Skeletal muscle satellite cell (primary cell): Measurements from ENCODE around the gene SURF6.
"Not testable (repeated sequence)": the region's sequence is repeated elsewhere in the genome, so short reads cannot be mapped to it uniquely, and the experiment has no call there.

ENCODE experiments used
- H3K27me3 ChIP-seq: 2 replicates; pipeline ENCODE4 v1.7.0; 2013; ENCODE audit warnings: low read length; ENCODE audit not compliant: control insufficient read depth, insufficient read depth
- H3K36me3 ChIP-seq: 2 replicates; pipeline ENCODE4 v1.7.0; 2013; ENCODE audit warnings: mild to moderate bottlenecking, control low read depth, low read length; ENCODE audit not compliant: insufficient read depth
- H3K4me1 ChIP-seq: 2 replicates; pipeline ENCODE4 v1.7.0; 2013; ENCODE audit warnings: low read length; ENCODE audit not compliant: control insufficient read depth, insufficient read depth
- H3K4me2 ChIP-seq: 2 replicates; pipeline ENCODE4 v1.7.0; 2013; ENCODE audit warnings: mild to moderate bottlenecking, low read length
- H3K4me3 ChIP-seq: 2 replicates; pipeline ENCODE4 v1.7.0; 2013; ENCODE audit warnings: low read length
- H3K9ac ChIP-seq: 2 replicates; pipeline ENCODE4 v1.7.0; 2013; ENCODE audit warnings: mild to moderate bottlenecking, low read depth, low read length, moderate library complexity
- H3K9me3 ChIP-seq: replicated peaks from 2 replicates; pipeline ENCODE4 v1.7.0; 2013; ENCODE audit warnings: mild to moderate bottlenecking, control low read depth, low read length

SURF6 gene

GRCh38 chr9:133315997-133316396 lies 20.0 kb downstream of the SURF6 start:
- Histone ChIP-seq H3K4me1 (no peaks in the 10 kb centered on the region), H3K9me3 (no peaks in the 10 kb centered on the region), H3K36me3 (no peaks in the 10 kb centered on the region), H3K9ac (no peak overlapping the region), H3K4me3 (no peak overlapping the region), H3K4me2 (no peak overlapping the region), H3K27me3 (peaks cover 5% of the 10 kb centered on the region)

GRCh38 chr9:133309608-133310007 lies 26.4 kb downstream of the SURF6 start:
- H3K4me1 ChIP-seq, result no peaks in the 10 kb centered on the region
- H3K4me3 ChIP-seq, result no peak overlapping the region
- no peaks in the 10 kb centered on the region for H3K36me3 ChIP-seq
- H3K4me2 ChIP-seq, result no peak overlapping the region
- no peaks in the 10 kb centered on the region for H3K9me3 ChIP-seq
- H3K27me3 ChIP-seq, result peaks cover 24% of the 10 kb centered on the region
- no peak overlapping the region for H3K9ac ChIP-seq

- Histone ChIP-seq H3K4me2 (no peak overlapping the region), H3K4me1 (no peaks in the 10 kb centered on the region), H3K9me3 (no peaks in the 10 kb centered on the region), H3K36me3 (no peaks in the 10 kb centered on the region), H3K9ac (no peak overlapping the region), H3K27me3 (peaks cover 28% of the 10 kb centered on the region), H3K4me3 (no peak overlapping the region)
These were observed 28.7 kb downstream of the SURF6 start for GRCh38 chr9:133307301-133307700.

DNA sequence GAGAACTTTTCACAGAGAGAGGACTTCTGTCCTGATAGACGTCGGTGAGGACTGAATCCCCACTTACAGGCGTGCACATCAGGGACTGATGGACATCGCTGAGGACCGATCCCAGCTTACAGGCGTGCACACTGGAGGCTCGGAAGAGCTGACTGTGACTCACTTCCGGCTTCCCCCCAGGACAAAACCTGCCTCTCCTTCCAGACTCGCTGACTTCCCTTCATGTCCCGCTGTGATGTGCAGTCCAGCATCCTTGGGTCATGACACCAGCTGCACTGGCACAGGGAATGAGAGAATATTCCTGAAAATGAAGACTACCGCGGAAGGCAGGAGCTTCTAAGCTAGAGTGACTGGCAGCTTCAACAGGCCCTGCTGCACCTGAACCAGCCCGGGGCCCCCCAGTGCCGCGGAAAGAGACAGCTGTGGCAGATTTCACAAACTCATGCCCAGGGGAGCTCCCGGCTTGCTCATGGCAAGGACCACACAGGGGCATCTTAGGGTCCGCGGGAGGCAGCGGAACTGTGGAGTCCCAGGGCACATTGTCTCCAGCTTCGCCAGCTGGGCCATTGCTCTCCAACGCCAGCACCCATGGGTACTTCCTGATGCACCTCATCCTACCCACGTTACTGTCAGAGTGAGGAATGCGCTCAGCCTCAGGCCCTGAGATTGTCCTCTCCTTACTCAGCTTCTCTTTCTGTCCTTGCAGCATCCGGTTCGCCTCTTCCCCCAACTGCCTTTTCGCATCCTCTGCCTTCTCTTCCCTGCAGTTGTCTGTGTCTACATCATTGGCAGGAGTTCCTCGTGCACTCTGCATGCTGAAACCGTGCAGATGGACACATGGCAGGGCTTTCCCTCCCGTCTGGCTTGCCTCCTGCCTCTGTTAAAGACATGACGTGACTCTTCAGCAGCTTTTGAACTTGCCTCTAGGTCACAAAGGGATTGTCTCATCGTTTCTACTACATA lies 29.5 kb downstream of the SURF6 start:
- no peaks in the 10 kb centered on the region for H3K4me1 ChIP-seq
- H3K9ac ChIP-seq, result no peak overlapping the region
- peaks cover 36% of the 10 kb centered on the region for H3K27me3 ChIP-seq
- H3K9me3 ChIP-seq, result no peaks in the 10 kb centered on the region
- no peaks in the 10 kb centered on the region for H3K36me3 ChIP-seq
- no peak overlapping the region for H3K4me3 ChIP-seq
- H3K4me2 ChIP-seq, result no peak overlapping the region

DNA sequence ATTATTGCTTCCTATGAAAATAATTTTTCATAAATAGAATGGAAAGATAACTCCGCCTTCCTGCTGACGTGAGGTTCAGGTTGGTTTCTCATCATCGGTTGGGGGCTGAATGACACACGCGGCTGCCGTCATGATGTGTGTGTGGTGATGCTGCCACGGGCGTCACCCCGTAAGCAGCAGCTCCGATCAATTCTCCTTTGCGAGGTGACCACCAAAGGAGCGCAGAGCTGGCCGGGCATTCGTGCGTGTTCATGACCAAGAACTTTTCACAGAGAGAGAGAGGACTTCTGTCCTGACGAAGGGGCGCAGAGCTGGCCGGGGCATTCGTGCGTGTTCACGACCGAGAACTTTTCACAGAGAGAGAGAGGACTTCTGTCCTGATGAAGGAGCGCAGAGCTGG lies 30.3 kb downstream of the SURF6 start:
- no peak overlapping the region for H3K9ac ChIP-seq
- no peaks in the 10 kb centered on the region for H3K4me1 ChIP-seq
- no peaks in the 10 kb centered on the region for H3K9me3 ChIP-seq
- H3K4me2 ChIP-seq, result no peak overlapping the region
- no peaks in the 10 kb centered on the region for H3K36me3 ChIP-seq
- H3K27me3 ChIP-seq, result peaks cover 39% of the 10 kb centered on the region
- no peak overlapping the region for H3K4me3 ChIP-seq

GRCh38 chr9:133304477-133305377 lies 31.3 kb downstream of the SURF6 start:
- H3K9me3 ChIP-seq, result no peaks in the 10 kb centered on the region
- no peak overlapping the region for H3K4me2 ChIP-seq
- no peaks in the 10 kb centered on the region for H3K36me3 ChIP-seq
- H3K4me3 ChIP-seq, result no peak overlapping the region
- H3K27me3 ChIP-seq, result peaks cover 41% of the 10 kb centered on the region
- H3K4me1 ChIP-seq, result no peaks in the 10 kb centered on the region
- H3K9ac ChIP-seq, result no peak overlapping the region

- no peak overlapping the region for H3K9ac ChIP-seq
- peaks cover 45% of the 10 kb centered on the region for H3K27me3 ChIP-seq
These were observed 31.9 kb downstream of the SURF6 start for GRCh38 chr9:133304158-133304470.

DNA sequence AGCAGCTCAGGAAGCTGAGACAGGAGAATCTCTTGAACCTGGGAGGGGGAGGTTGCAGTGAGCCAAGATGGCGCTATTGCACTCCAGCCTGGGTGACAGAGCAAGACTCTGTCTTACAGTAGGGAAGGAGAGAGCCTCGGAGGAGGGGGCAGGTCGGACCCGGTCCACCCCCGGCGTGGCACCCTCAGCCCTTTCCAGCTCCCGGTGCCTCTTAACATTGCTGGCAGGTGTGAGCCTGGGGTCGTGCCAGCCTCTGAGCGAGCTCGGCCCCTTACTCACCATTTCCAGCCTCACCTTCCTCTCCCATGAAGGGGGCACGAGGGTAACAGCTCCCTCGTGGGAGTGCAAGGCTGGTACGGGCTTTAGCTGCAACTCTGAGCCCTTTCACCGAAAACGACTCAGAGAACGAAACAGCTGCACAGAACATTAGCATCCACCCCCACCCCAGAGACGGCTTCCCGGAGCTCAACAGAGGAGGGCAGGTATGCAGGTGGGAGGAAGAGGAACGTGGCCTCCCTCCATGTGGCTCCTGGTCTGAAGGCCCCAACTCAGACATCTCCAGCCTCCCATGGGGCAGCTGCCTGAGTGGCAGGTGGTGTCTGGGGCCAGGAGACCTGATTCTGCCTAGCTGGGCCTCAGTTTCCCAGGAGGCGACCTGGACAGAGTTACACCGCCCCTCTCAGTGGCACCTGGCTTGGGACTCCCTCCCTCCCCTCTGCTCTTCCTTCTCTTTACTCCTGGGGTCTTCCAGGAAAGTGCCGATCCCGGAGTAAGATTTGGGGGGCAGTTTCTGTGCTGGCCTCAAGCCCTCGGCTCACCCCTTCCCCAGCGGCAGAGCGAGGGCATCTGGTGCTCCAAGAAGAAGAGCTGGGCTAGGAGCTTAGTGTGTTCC lies 32.5 kb downstream of the SURF6 start:
- H3K9me3 ChIP-seq, result no peaks in the 10 kb centered on the region
- H3K4me3 ChIP-seq, result no peak overlapping the region
- H3K4me1 ChIP-seq, result no peaks in the 10 kb centered on the region
- H3K9ac ChIP-seq, result no peak overlapping the region
- H3K27me3 ChIP-seq, result peaks cover 45% of the 10 kb centered on the region
- no peaks in the 10 kb centered on the region for H3K36me3 ChIP-seq
- H3K4me2 ChIP-seq, result no peak overlapping the region

More at GRCh38 chr9:133304158-133304470, 31.9 kb downstream of the SURF6 start:
- Histone ChIP-seq H3K36me3 (no peaks in the 10 kb centered on the region), H3K4me2 (no peak overlapping the region), H3K4me1 (no peaks in the 10 kb centered on the region), H3K9me3 (no peaks in the 10 kb centered on the region), H3K4me3 (no peak overlapping the region)

GRCh38 chr9:133301253-133302230 lies 34.4 kb downstream of the SURF6 start:
- Histone ChIP-seq H3K27me3 (peaks cover 38% of the 10 kb centered on the region), H3K9me3 (no peaks in the 10 kb centered on the region), H3K4me3 (no peak overlapping the region), H3K4me2 (no peak overlapping the region), H3K4me1 (no peaks in the 10 kb centered on the region), H3K9ac (no peak overlapping the region), H3K36me3 (no peaks in the 10 kb centered on the region)

DNA sequence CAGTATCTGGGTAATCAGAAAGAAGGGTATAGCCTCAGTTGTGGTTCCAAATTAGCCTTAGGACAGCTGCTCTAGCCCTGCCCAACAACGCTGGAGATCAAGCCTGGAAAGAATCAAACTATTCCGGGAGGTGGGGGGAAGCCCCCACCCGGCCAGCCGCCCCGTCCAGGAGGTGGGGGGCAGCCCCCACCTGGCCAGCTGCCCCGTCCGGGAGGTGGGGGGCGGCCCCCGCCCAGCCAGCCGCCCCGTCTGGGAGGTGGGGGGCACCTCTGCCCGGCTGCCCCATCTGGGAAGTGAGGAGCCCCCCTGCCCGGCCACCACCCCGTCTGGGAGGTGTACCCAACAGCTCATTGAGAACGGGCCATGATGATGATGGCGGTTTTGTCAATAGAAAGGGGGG lies 36.0 kb downstream of the SURF6 start:
- H3K4me2 ChIP-seq, H3K4me3 ChIP-seq, H3K9ac ChIP-seq, H3K36me3 ChIP-seq, H3K9me3 ChIP-seq, H3K4me1 ChIP-seq: not testable (repeated sequence)
- peaks cover 27% of the 10 kb centered on the region for H3K27me3 ChIP-seq
